Measurements from ENCODE around the gene MYOF. TPM values are rescaled to one million over a fixed set of nuclear protein-coding genes. Genes with fewer than 3 reads are reported as not detected.

The MYOF gene
- total and polyA plus RNA-seq, 9 of the 15 experiments (the other 6 are each of a cell fraction or from before 2014, with no cell fraction given): 0.06 to 0.27 TPM; not detected in 7

GRCh38 chr10:93309062-93309461 lies 173.1 kb downstream of the MYOF start:
- FAIRE-seq (no peak), ATAC-seq (no peak), DNase-seq (ENCODE audit: extremely low read depth in 1 of 4, low spot score in 3 of 4) (no peak)
- H3K9me3 ChIP-seq (replicated peaks; ENCODE audit: control insufficient read depth, insufficient read depth, low read depth, low read length): no peaks in the 10 kb centered on the region
- H3K27me3 ChIP-seq (ENCODE audit: control insufficient read depth in 2 of 2, insufficient read depth in 2 of 2, low read length in 2 of 2): peaks cover 0 to 9% of the 10 kb centered on the region in 2 experiments; a peak in 3 of 5 replicates
- no peak overlapping the region for H3K9ac ChIP-seq (ENCODE audit: insufficient read depth in 1 of 2, low read depth in 2 of 2, low read length in 2 of 2)
- H4K20me1 ChIP-seq (replicated peaks; ENCODE audit: control insufficient read depth, insufficient read depth, low read length): no peaks in the 10 kb centered on the region
- H3K36me3 ChIP-seq (ENCODE audit: control insufficient read depth, insufficient read depth, low read length): no peaks in the 10 kb centered on the region
- CTCF ChIA-PET (ENCODE audit: low intra/inter-chr PET ratio): no interaction called here
- intact Hi-C loops (cut with micrococcal nuclease) (no loop called here), in situ Hi-C loops (cut with MboI) (no loop called here)
- H2AFZ ChIP-seq (ENCODE audit: low read depth, low read length): no peak overlapping the region
- WGBS (ENCODE audit: insufficient coverage, low coverage, missing lambda C conversion rate): 0% methylated on average over 5 of the region's 5 CpGs
- TF ChIP-seq NFIC (IDR thresholded peaks at IDR 0.05) (0 out of 2 replicates have a peak, but pooled peaks have one; percentile 14), ZNF507 (tag; conservative IDR thresholded peaks at IDR 0.05) (no peak)
- no peak overlapping the region for H3K4me3 ChIP-seq
- H3K4me2 ChIP-seq (ENCODE audit: insufficient read depth, low read length): no peak overlapping the region
- H3K79me2 ChIP-seq (ENCODE audit: control insufficient read depth, insufficient read depth, low read length): no peaks in the 10 kb centered on the region
- no peak overlapping the region for H3K27ac ChIP-seq (ENCODE audit: extremely low read depth, low read depth, low read length)
- no peaks in the 10 kb centered on the region for H3K9me1 ChIP-seq (ENCODE audit: control insufficient read depth, insufficient read depth, low read length)
- H3K4me1 ChIP-seq (replicated peaks in 1 of 2; ENCODE audit: control insufficient read depth in 2 of 2, insufficient read depth in 2 of 2, low read length in 2 of 2): no peaks in the 10 kb centered on the region
- no TSS peak for BruUV-seq (replicated peaks)
- POLR2A ChIA-PET: interaction anchor here (0.6 kb wide), 1 partner anchor 22 kb away, joined by 4 read pairs; no protein-coding TSS in a partner anchor

- H4K20me1 ChIP-seq (replicated peaks; ENCODE audit: control insufficient read depth, insufficient read depth, low read length): no peaks in the 10 kb centered on the region
- no peaks in the 10 kb centered on the region for H3K79me2 ChIP-seq (ENCODE audit: control insufficient read depth, insufficient read depth, low read length)
- no peaks in the 10 kb centered on the region for H3K36me3 ChIP-seq (ENCODE audit: control insufficient read depth, insufficient read depth, low read length)
- H3K4me3 ChIP-seq: no peak overlapping the region
- H3K9ac ChIP-seq (ENCODE audit: insufficient read depth in 1 of 2, low read depth in 2 of 2, low read length in 2 of 2): no peak overlapping the region
- DNase-seq (ENCODE audit: extremely low read depth in 1 of 4, low spot score in 3 of 4) (no peak), ATAC-seq (no peak), FAIRE-seq (no peak)
- no peak overlapping the region for H3K4me2 ChIP-seq (ENCODE audit: insufficient read depth, low read length)
- no TSS peak for BruUV-seq (replicated peaks)
- H3K27ac ChIP-seq (ENCODE audit: extremely low read depth, low read depth, low read length): no peak overlapping the region
- POLR2A ChIA-PET: no interaction called here
- no peaks in the 10 kb centered on the region for H3K9me3 ChIP-seq (replicated peaks; ENCODE audit: control insufficient read depth, insufficient read depth, low read depth, low read length)
- in situ Hi-C loops (cut with MboI) (no loop called here), intact Hi-C loops (cut with micrococcal nuclease) (no loop called here)
- no peak for TF ChIP-seq FOSL1 (tag; conservative IDR thresholded peaks at IDR 0.05)
- no peak for TF ChIP-seq ZNF274 (IDR thresholded peaks at IDR 0.05; ENCODE audit: borderline replicate concordance, low read depth, low read length)
- TF ChIP-seq EHMT2 (IDR thresholded peaks at IDR 0.05): no peak
- TF ChIP-seq ATF3 (IDR thresholded peaks at IDR 0.05): no peak
- no peak for TF ChIP-seq ATF3 (CRISPR knock-in tag; conservative IDR thresholded peaks at IDR 0.05)
- TF ChIP-seq RNF2 (IDR thresholded peaks at IDR 0.05): no peak
- no peak for TF ChIP-seq NFRKB (IDR thresholded peaks at IDR 0.05; ENCODE audit: low read depth)
- TF ChIP-seq SMARCC2 (IDR thresholded peaks at IDR 0.05; ENCODE audit: low read depth): no peak
- TF ChIP-seq CXXC5 (CRISPR knock-in tag; IDR thresholded peaks at IDR 0.05): no peak
- TF ChIP-seq ETS1 (conservative IDR thresholded peaks at IDR 0.05; ENCODE audit: control insufficient read depth, low read depth, low read length): no peak
- H3K9me1 ChIP-seq (ENCODE audit: control insufficient read depth, insufficient read depth, low read length): no peaks in the 10 kb centered on the region
- no peak overlapping the region for H2AFZ ChIP-seq (ENCODE audit: low read depth, low read length)
- peaks cover 0 to 24% of the 10 kb centered on the region in 2 experiments; a peak in 2 of 5 replicates for H3K27me3 ChIP-seq (ENCODE audit: control insufficient read depth in 2 of 2, insufficient read depth in 2 of 2, low read length in 2 of 2)
- H3K4me1 ChIP-seq (replicated peaks in 1 of 2; ENCODE audit: control insufficient read depth in 2 of 2, insufficient read depth in 2 of 2, low read length in 2 of 2): no peaks in the 10 kb centered on the region
- CTCF ChIA-PET (ENCODE audit: low intra/inter-chr PET ratio): no interaction called here
- WGBS (ENCODE audit: insufficient coverage, low coverage, missing lambda C conversion rate): 0% methylated on average over 3 of the region's 3 CpGs
These were observed 177.0 kb downstream of the MYOF start for GRCh38 chr10:93305122-93305521.

Data from K562 (cell line).